AG04449 (cell line): Measurements from ENCODE around the gene CPNE6.

ENCODE experiments used
- CTCF ChIA-PET: fragments of 350-600 bp; formaldehyde crosslinking; extraction: SDS; loops from one replicate; lab custom pipeline; 2021; ENCODE audit warnings: antibody characterized with exemption; lab: Yijun Ruan, JAX
- POLR2A ChIA-PET: fragments of 400-600, 350-600 bp; formaldehyde crosslinking; extraction: SDS; loops from one replicate; lab custom pipeline; 2020; ENCODE audit warnings: antibody characterized with exemption, inconsistent platforms; lab: Yijun Ruan, JAX
- DNase-seq: peaks from one replicate; pipeline ENCODE4 v3.0.0-alpha.2; 2010; ENCODE audit warnings: low read depth, low spot score
- H3K4me3 ChIP-seq: 2 replicates; pipeline ENCODE4 v1.5.1; 2011; ENCODE audit warnings: low read depth, mild to moderate bottlenecking, control low read depth, low read length
- TF ChIP-seq, protein P1 (sequence below): IDR thresholded peaks from one replicate; pipeline ENCODE4 v1.5.1; 2011; ENCODE audit warnings: mild to moderate bottlenecking, moderate library complexity, low read length, control low read depth, inconsistent platforms; ENCODE audit not compliant: insufficient read depth; ENCODE audit errors: missing control alignments

Gene CPNE6

DNA sequence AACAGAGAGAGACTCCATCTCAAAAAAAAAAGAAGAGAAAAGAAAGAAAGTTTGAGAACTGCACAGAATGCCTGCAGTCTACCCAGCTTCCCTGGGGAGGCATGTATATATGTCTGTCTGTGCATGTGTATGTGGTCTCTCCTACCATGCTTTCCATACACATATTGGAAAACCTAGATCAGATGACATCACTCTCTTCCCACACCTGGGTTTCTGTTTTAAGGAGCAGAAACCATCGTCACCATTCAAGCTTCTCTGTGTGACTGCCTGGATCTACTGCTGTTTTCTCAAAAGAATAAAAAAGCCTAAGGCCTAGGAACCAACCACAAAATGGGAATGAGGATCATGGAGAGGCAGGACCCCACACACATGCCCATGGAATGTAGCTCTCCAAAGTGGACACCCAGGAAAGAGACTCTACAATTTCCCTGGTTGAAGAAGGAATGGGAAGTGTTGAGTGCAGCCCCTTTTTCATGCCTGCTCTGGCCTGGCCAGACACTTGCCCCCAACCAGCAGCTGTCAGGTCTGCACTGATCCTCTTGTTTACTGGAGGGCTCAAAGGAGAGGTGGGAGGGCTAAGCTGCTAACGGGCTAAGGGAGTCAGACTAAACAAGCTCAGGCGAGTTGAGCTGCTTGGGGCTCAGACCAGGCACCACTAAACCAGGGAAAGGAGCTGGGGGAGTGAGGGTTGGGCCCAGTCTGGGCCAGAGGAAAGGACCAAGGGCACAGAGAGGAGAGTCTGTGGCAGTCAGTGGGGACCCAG is 15.0 kb downstream of the CPNE6 start:
- no peak overlapping the region for H3K4me3 ChIP-seq
- TF ChIP-seq, protein P1, sequence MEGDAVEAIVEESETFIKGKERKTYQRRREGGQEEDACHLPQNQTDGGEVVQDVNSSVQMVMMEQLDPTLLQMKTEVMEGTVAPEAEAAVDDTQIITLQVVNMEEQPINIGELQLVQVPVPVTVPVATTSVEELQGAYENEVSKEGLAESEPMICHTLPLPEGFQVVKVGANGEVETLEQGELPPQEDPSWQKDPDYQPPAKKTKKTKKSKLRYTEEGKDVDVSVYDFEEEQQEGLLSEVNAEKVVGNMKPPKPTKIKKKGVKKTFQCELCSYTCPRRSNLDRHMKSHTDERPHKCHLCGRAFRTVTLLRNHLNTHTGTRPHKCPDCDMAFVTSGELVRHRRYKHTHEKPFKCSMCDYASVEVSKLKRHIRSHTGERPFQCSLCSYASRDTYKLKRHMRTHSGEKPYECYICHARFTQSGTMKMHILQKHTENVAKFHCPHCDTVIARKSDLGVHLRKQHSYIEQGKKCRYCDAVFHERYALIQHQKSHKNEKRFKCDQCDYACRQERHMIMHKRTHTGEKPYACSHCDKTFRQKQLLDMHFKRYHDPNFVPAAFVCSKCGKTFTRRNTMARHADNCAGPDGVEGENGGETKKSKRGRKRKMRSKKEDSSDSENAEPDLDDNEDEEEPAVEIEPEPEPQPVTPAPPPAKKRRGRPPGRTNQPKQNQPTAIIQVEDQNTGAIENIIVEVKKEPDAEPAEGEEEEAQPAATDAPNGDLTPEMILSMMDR = no peak
- no peak for DNase-seq
- ChIA-PET CTCF (interaction anchor here (0.9 to 3.2 kb wide), 5 partner anchors 7 to 29 kb away, joined by 3 to 35 read pairs (median 4); partner anchors contain the start of gene PCK2), POLR2A (interaction anchor here (1.0 to 1.6 kb wide), 2 partner anchors 8 to 9 kb away, joined by 3 to 4 read pairs; partner anchors contain the start of gene PCK2)

DNA sequence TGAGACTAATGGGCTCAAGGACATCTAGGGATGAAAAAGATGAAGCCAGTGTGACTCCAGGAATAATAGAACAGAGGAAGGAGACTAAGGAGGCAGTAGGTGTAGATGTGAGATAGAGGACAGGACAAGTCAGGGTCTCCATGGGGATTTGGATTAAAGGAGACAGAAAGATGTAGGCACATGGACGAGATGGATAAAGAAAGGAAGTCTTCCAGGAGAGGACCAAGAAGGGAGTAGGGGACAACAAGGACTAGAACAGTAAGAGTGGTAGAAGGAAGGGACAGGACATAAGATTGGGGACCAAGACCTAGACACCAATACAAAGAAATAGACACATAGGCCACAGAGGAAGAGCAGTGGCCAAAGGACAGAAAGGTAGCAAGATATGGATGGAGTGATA is 15.6 kb downstream of the CPNE6 start:
- no peak for DNase-seq
- CTCF ChIA-PET = interaction anchor here (1.1 to 3.2 kb wide), 3 partner anchors 9 to 29 kb away, joined by 3 to 35 read pairs (median 9); no protein-coding TSS in a partner anchor
- POLR2A ChIA-PET = interaction anchor here (1.6 kb wide), 1 partner anchor 8 kb away, joined by 3 read pairs; no protein-coding TSS in a partner anchor
- no peak overlapping the region for H3K4me3 ChIP-seq
- TF ChIP-seq, protein P1 = no peak

DNA sequence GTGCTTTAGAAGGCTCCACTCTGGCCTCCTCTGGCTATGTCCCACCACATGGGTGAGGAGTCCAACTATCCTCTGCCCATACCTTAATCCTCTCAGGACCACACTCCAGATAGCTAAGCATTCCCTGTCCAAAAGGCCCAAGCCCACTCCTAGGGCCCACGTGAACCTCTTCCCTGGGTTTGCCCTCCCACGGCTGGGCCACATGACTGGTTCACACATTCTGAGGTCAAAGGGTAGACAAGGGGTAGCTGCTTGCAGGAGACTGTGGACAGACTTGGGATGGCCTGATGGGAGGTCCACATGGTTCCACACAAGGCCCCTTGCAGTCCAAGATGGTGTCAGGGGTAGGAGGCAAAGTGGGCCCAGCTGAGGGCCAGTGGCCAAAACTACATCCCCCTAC is 16.7 kb downstream of the CPNE6 start:
- CTCF ChIA-PET = interaction anchor here (1.1 to 12.8 kb wide), 6 partner anchors 13 to 73 kb away, joined by 3 to 536 read pairs (median 32); partner anchors contain the start of genes CARMIL3 and CPNE6
- TF ChIP-seq, protein P1 = no peak
- no peak for DNase-seq
- POLR2A ChIA-PET = interaction anchor here (0.7 kb wide), 1 partner anchor 181 kb away, joined by 3 read pairs; no protein-coding TSS in a partner anchor
- H3K4me3 ChIP-seq = no peak overlapping the region

DNA sequence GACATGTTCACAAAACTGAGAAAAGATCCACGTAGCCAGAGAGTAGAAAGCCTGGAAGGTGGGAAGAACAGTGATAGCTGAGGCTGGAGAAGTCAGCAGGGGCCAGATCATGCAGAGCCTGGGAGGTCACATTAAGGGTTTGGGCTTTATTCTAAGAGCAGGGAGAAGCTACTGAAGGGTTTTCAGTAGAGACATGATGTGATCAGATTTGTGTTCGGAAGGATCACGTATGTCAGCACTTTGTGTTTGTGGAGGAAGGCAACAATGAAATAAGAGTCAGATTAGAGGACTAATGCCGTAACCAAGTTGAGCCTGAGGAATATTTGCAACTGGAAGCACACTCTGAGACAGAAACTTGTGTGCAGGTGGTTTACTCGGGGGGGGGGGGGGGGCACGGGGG is 18.5 kb downstream of the CPNE6 start:
- ChIA-PET POLR2A (interaction anchor here (0.7 to 1.2 kb wide), 3 partner anchors 9 to 32 kb away, joined by 3 to 7 read pairs (median 3); no protein-coding TSS in a partner anchor), CTCF (interaction anchor here (0.7 to 12.8 kb wide), 31 partner anchors 9 to 458 kb away, joined by 3 to 536 read pairs (median 6); partner anchors contain the start of genes CARMIL3, CIDEB, CPNE6 and DCAF11)
- DNase-seq = no peak
- no peak overlapping the region for H3K4me3 ChIP-seq
- TF ChIP-seq, protein P1 = no peak

DNA sequence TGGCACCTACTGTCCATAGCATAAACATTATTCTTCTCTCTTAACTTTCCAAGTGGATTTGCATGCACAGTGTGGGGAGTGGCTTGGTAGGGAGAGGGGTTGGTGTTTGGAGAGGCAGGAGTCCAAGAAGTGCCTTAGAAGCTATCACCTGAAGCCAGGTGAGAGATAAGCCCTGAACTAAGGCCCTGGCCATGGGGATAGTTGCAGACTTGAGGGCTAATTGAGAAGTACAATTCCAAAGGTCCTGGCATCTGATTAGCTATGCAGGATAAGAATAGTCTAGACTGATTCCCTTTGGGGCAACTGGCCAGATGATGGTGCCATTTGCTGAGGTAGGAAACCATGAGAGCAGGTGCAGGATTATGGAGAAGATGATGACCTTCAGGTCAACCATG is 20.7 kb downstream of the CPNE6 start:
- H3K4me3 ChIP-seq = no peak overlapping the region
- ChIA-PET CTCF (interaction anchor here (0.8 to 12.8 kb wide), 20 partner anchors 9 to 225 kb away, joined by 3 to 536 read pairs (median 10); partner anchors contain the start of genes CARMIL3, CPNE6, DCAF11 and IRF9), POLR2A (interaction anchor here (0.9 to 3.6 kb wide), 2 partner anchors 22 to 34 kb away, joined by 3 to 44 read pairs; partner anchors contain the start of genes DCAF11 and NRL)
- TF ChIP-seq, protein P1 = no peak
- DNase-seq = no peak
